ENCODE results near the gene YIPF3. TPM values are rescaled to one million over a fixed set of nuclear protein-coding genes. Genes with fewer than 3 reads are reported as not detected.
"Not testable (repeated sequence)": the region's sequence is repeated elsewhere in the genome, so short reads cannot be mapped to it uniquely, and the experiment has no call there.

The YIPF3 gene
- total RNA-seq, result 77.7 and 96.9 TPM in 2 replicates

GRCh38 chr6:43516697-43517504 is at the start of gene YIPF3, which contains the start of gene POLR1C:
Gene YIPF3 (minus strand): TSS chr6:43516926. CDS start chr6:43516807, 119 bp downstream.
Gene POLR1C (plus strand): TSS chr6:43517089. CDS start chr6:43517110, 21 bp downstream.
- H3K4me3 ChIP-seq (ENCODE audit: low read depth, low read length), result peak within 1 kb of the TSS; percentile 82
- no peak for TF ChIP-seq CTCF (conservative IDR thresholded peaks at IDR 0.05; ENCODE audit: low read depth, low read length)
- DNase-seq (ENCODE audit: low read depth), result peak; percentile 87

- no peak for TF ChIP-seq CTCF (conservative IDR thresholded peaks at IDR 0.05; ENCODE audit: low read depth, low read length)
- no peak for DNase-seq (ENCODE audit: low read depth)
- no peak overlapping the region for H3K4me3 ChIP-seq (ENCODE audit: low read depth, low read length)
These were observed 42.6 kb upstream of the YIPF3 start for GRCh38 chr6:43559328-43559727.

GRCh38 chr6:43557620-43558019 is 40.9 kb upstream of the YIPF3 start:
- not testable (repeated sequence) for DNase-seq (ENCODE audit: low read depth); H3K4me3 ChIP-seq (ENCODE audit: low read depth, low read length)

GRCh38 chr6:43547222-43547621 is 30.5 kb upstream of the YIPF3 start:
- DNase-seq (ENCODE audit: low read depth), result no peak
- no peak for TF ChIP-seq CTCF (conservative IDR thresholded peaks at IDR 0.05; ENCODE audit: low read depth, low read length)
- no peak overlapping the region for H3K4me3 ChIP-seq (ENCODE audit: low read depth, low read length)

- no peak for TF ChIP-seq CTCF (conservative IDR thresholded peaks at IDR 0.05; ENCODE audit: low read depth, low read length)
- DNase-seq (ENCODE audit: low read depth), result no peak
- H3K4me3 ChIP-seq (ENCODE audit: low read depth, low read length), result no peak overlapping the region
These were observed 27.7 kb upstream of the YIPF3 start for GRCh38 chr6:43544461-43544860.

- DNase-seq (ENCODE audit: low read depth), result no peak
These were observed 25.2 kb upstream of the YIPF3 start for GRCh38 chr6:43541774-43542471.

More at GRCh38 chr6:43541774-43542471, 25.2 kb upstream of the YIPF3 start:
- H3K4me3 ChIP-seq (ENCODE audit: low read depth, low read length), result no peak overlapping the region
- no peak for TF ChIP-seq CTCF (conservative IDR thresholded peaks at IDR 0.05; ENCODE audit: low read depth, low read length)
